HG02840 (cell line): ENCODE results near the gene CYP3A5.
"Not testable (repeated sequence)": the region's sequence is repeated elsewhere in the genome, so short reads cannot be mapped to it uniquely, and the experiment has no call there.

Experiments
- ATAC-seq: cut with Tn5 transposase; IDR thresholded peaks from one replicate; pipeline ENCODE4 v1.9.1; 2021; ENCODE audit warnings: mild to moderate bottlenecking, moderate library complexity, moderate number of reproducible peaks; ENCODE audit not compliant: unreplicated experiment, low FRiP score

CYP3A5 gene

DNA sequence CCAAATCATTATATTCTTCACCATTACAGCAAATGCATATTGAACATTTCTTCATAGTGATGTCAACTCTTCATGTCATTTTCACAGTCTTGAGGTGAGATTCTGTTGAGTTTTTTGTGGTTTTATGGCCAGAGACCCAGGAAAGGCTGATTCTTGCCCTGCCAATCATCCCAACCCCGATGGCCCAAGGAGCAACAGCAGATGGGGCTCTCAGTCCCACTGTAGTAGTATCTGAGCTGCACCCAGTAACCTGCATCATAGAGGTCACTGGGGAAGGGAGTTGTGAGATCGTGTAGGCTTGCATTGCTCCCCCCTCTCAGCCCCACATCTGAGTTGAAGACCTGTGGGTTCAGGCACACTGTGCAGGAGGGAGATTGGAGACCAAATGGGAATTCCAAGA, 36.3 kb downstream of the CYP3A5 start:
- no peak for ATAC-seq

DNA sequence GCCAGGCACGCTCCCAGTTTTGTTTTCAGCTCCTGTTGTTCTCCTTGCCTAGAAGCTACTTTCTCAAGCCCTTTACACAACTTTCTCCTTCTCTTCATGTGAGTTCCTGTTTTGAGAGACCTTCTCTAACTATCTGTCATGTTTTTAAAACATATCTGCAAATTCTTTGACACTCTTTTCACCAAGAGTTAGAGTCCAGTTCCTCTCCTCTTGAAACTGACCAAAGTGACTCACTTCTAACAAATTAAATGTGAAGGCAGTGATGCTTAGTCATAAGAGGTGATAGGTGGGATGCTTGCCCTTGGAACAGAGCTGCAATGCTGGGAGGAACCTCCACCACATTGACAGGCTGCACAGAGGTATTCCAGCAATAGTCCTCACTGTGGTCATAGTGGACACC, 37.8 kb downstream of the CYP3A5 start:
- no peak for ATAC-seq

DNA sequence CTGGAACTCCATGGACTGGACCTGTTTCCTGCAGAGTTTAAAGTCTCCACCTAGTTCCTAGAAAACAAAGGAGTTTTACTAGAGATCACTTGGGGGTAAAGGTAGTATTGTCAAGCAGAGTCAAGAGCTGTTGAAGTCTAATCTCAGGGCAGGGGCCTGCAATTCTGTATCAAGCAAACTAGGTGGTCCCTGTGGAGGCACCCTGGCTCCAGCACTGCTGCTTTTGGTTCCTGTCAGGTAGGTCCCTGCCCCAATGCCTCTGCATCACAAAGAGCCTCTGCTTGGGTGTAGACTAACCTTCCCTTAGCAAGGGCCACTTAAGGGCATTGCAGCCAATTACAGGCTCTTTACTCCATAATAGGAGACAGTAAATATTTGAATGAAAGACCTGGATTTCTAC, 40.5 kb downstream of the CYP3A5 start:
- ATAC-seq, result no peak

DNA sequence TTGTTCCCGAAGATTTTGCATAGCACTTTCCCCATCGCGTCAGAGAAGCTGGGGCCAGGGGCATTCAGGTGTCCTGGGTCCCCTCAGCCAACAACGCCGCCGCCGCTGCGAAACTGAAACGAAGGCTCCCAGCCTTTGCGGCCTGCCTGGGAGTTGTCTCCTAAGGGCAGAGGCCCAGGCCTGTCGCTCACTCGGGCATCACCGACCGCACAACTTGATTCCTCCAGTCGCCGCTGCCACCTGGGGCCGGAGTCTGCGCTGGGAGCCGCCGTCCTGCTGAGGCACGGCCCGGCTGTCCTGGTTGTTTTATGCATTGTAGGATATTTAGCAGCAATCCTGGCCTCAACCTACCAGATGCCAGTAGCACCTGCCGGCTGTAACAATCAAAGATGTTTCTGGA, 41.1 kb downstream of the CYP3A5 start:
- no peak for ATAC-seq

DNA sequence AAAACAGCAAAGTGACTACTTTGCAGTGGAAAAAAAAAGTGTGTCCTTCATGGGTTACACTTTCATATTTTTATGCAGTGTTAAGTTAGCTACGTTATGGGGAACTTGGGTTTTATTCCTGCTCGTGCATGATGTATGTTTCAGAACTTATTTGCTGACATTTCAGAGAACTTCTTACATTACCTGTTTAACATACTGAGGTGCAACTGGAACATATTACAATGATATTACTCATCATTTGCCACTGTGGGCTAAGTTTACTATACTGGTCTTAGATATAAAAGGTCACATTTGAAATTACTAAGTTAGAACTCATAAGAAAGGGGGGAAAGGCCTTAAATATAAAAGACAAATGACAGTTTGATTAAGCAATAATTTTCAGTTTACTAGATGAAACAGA, 42.4 kb downstream of the CYP3A5 start:
- ATAC-seq, result not testable (repeated sequence)

DNA sequence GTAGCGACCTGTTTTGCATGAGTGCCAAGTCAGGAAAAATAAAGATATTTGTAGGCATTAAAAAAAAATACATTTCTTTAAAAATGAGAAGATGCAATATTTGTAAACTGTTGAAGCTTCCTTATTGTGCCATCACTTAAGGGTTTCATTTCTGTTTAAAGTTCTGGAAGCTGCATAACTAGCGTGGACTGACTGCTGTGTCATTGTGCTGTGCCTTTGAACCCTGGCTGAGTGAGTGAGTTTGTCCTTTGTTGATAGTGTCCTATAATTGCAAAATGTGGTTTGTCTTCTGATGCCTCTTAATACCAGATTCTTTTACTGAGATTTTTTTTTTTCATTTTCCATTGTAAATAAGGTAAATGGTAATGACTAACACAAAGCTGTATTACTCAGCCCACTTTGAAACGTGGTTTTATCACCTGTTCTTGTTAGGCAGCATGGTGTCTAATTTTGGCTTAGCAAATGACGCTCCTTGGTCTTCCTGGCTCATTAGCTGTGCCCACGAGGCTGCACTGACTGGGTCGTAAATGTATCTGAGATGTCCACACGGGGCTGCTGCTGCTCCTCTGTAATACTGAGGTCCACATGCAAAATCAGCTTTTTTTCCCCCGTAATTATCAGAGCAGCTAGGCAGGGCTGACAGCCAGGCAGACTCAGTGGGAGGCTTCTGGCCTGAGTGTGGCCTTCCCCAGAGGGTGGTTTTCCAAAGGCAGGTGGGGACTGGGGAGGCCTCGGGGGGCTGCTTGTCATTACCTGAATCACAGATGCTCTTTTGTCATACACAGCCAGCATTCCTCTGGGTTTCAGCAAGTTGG, 48.3 kb downstream of the CYP3A5 start:
- ATAC-seq, result no peak

DNA sequence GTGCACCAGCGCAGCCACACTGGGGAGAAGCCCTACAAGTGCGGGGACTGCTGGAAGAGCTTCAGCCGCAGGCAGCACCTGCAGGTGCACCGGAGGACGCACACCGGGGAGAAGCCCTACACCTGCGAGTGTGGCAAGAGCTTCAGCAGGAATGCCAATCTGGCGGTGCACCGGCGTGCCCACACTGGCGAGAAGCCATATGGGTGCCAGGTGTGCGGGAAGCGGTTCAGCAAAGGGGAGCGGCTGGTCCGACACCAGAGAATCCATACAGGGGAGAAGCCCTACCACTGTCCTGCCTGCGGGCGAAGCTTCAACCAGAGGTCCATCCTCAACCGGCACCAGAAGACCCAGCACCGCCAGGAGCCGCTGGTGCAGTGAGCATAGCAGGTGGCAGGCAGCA, 50.2 kb downstream of the CYP3A5 start:
- no peak for ATAC-seq

DNA sequence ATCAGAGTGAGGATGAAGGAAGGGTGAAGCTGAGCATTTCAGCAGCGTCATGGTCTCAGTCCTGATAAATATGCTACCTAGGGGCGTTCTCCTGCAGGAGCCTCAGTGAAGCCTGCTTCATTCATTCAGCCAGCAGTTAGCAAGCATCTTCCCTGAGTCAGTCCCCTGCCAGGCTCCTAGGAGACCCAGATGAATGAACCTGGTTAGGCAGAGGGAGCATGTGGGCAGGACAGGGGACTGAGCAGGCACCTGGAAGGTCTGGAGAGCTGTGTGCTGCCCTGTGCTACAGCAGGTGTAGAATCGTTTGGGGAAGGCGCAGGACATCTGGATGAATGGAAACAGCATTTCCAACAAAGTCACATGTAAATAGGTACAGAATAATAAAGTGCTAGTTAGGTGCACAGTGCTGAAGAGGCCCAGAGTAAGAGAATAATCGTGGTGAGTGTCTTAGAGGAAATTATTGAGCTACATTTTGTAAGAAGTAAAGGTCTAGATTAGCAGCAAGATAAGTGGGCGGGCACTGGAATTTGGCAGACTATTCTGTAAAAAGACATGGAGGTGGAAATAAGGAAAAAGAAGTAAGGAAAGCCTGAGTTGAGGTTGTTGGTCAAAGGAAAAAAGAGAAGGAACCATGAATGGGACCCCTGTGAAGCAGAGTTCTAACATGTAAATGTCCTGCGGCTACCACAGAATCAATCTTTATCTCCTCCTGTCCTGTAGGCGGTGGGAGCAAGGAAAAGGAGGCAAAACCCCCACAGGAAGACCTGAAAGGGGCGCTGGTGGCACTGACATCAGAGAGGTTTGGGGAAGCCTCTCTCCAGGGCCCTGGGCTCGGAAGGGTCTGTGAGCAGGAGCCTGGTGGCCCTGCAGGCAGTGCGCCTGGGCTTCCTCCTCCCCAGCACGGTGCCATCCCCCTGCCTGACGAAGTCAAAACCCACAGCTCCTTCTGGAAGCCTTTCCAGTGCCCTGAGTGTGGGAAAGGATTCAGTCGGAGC, 51.0 kb downstream of the CYP3A5 start:
- no peak for ATAC-seq

DNA sequence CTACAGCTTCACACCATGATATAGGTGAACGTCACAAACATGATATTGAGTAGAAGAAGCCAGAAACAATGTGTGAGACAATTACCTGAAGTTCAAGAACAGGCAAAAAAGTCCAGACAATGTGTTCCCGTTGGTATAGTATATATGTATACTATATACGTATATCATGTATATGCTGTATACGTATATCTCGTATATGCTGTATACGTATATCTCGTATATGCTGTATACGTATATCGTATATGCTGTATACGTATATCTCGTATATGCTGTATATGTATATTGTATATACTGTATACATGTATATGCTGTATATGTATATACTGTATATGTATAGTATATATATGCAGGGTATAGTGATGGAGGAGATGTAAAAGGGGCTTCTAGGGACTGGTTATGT, 52.3 kb downstream of the CYP3A5 start:
- ATAC-seq, result no peak

DNA sequence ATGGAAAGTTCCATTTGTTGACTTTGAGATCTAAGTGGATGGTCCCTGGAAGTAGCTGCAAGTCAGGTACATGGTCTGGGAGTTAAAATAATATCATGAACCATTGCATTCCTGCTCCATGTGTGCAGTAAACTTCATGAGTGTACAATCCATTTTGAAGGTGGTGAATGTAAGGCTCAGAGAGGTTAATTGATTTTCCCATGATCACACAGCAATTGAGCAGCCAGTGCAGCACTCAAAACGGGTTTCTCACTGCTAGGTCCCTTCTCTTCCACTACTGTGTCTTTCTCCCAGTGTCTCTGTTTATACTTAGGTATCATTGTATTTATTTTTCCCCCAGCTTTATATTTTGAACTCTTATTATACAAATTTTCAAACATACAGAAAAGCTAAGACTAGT, 53.1 kb downstream of the CYP3A5 start:
- ATAC-seq, result no peak

DNA sequence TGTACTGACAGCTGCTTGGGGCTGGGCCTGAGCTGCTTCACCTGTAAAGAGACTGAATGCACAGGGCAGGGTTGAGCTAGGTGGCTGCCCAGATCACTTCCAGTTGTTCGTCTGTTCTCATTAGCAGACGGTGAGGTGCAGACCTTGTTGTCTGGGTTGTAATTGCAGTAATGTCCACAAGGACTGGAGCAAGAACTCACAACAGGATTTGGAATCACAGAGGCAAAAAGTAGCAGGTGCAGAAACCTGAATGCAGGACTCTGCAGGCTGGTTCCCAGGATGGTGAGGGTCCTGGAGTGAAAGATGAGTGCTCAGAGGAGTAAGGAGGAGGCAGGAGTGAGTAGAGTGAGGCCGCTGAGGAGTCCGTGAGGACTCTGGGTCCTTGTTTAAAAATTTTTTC, 53.8 kb downstream of the CYP3A5 start:
- ATAC-seq, result no peak

DNA sequence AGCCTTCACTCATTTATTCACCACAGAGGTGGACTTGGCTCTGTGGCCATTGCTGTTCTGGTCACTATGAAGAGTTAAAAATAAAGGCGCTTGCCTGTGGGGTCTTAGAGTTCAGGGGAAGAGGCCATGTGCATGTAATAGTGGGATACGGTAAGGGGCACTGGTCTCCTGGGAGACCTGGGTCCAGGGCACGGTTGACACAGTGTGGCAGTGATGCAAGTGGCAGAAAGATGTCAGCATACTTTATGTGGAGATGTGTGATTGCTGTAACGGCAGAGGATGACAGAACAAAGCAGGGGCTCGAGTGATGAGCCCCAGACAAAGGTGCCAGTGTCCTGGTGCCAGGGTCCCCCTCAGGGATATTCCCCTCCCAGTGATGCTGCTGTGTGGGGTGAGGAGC, 54.5 kb downstream of the CYP3A5 start:
- ATAC-seq, result no peak

DNA sequence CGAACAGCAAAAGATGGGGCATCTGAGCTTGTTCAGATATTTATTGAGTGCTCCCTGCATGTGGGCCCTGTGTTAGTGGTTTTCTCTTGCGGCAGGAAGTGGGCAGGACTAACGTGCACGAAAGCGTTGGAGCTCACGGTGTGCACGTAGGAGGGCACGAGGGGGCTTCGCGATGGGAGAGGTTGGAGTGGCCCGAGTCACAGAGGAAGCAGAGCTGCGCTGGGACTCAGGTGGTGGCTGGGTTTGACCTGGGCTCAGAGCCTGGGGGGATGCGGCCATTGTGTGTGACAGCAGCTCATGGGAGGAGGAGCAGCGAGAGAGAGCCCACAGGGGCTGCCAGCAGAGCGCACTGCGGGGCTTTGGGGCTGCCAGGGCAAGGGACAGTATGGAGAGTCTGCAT, 55.3 kb downstream of the CYP3A5 start:
- ATAC-seq, result no peak

DNA sequence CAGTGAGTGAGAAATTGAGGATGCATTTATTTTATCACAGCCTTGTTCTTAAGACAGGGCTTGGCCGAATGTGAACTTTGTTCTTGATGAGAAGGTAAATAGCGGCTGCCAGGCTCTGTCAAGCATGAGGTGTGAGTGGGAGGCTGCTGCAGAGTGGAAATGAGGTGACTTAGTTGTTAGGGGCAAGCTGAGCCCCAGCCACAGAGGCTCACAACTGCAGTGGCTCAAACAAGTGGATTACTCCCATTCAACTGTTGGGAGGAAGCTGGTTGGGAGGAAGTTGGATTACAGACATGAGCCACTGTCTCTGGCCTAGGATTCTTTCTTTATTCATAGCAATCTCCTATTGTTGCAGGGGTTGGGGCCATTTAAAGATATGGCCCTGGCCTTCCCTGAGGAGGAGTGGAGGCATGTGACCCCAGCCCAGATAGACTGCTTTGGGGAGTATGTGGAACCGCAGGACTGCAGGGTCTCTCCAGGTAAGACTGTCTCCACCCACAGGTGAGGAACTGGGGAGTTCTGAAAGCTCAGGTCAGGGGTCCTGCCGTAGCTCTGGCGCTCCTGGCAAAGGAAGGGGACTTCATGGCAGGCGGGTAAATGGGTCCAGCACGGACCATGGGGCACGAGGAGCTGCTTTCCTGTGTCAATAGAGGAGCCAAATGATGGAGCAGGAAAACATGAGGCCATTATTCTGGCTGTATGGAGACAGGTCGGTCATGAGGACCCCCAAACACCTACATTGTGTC, 55.9 kb downstream of the CYP3A5 start:
- no peak for ATAC-seq

DNA sequence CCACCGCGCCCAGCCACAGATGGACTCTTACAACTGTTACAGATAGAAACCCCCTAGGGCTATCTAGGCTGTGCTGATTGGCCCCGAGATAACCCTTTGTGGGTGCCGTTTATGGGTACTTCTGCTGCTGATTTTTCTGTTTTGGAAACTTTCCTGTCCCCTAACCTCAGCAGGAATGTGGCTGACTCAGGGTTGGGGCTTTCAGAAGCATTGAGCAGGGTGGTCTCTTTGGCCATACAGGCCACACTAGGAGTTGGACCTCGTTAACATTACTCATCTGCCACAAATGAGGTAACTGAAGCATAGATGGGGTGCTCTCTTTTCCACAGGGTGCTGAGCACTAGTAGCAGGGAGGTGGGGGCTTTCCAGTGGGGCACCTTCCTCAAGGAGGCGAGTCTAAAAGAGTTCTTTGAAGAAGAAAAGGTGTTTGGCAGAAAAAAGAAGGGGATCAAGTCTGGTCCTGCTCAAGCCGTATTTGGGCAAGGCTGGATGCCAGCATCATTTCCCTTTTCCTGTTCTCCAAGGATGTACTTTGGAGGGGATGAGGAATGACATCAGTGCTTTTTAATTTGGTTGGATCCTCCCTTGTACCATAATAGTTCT, 56.6 kb downstream of the CYP3A5 start:
- no peak for ATAC-seq

DNA sequence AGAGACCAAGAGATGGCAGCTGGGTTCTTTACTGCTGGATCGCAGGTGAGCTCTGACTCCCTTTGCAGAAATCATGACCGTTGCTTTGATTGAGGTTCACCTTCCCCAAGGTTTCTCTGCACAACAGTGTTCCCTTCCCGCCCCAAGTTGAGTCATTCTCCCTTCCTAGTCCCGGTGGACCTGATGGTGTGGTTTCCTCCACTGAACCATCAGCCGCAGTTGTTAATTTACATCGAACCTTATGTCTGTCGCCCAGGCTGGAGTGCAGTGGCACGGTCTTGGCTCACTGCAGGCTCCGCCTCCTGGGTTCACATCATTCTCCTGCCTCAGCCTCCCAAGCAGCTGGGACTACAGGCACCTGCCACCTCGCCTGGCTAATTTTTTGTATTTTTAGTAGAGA, 57.2 kb downstream of the CYP3A5 start:
- no peak for ATAC-seq

DNA sequence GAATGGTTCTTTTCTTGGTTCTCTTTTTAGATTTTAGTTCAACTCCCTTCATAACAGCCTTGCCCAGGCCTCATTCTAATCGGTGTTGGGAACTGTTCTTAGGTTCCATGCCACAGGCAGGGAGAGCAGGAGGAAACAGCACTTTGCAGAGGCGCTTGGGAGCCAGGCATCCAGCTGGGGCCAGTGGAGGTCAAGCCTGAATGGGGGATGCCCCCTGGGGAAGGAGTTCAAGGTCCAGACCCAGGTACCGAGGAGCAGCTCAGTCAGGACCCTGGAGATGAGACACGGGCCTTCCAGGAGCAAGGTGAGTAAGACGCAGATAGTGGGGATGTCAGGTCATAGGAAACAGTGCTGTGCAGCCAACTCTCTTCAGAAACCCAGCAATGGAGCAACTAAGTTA, 58.5 kb downstream of the CYP3A5 start:
- no peak for ATAC-seq

DNA sequence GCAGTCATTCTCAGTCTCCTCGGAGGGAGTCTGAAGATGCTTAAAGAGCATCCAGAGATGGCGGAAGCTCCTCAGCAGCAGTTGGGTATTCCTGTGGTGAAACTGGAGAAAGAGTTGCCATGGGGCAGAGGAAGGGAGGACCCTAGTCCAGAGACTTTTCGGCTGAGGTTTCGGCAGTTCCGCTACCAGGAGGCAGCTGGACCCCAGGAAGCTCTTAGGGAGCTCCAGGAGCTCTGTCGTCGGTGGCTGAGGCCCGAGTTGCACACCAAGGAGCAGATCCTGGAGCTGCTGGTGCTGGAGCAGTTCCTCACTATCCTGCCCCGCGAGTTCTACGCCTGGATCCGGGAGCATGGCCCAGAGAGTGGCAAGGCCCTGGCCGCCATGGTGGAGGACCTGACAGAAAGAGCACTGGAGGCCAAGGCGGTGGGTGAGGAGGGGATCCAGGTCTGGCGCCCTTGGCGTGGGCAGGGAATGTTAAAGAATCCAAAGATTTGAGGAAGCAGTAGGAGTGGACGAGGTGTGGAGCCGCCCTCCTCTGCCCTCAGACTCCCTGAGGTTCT, 60.1 kb downstream of the CYP3A5 start:
- no peak for ATAC-seq

DNA sequence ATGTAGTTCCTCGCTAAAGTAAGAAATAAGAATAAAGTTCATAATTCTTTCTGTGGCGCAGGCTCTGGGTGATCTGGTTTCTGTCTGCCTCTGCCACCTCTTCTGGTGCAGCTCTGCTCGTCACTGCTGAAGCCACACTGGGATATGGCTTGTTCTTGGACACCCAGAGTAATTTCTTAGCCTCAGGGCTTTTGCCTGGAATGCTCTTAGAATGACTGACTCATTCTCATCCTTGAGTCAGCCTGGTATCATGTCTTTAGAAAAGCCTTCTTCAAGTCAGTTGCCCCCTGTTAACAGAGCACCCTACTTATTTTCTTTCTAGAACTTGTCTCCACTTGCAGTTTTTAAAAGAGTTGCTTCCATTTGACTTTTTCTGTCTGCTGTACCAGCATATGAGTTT, 61.1 kb downstream of the CYP3A5 start:
- no peak for ATAC-seq

DNA sequence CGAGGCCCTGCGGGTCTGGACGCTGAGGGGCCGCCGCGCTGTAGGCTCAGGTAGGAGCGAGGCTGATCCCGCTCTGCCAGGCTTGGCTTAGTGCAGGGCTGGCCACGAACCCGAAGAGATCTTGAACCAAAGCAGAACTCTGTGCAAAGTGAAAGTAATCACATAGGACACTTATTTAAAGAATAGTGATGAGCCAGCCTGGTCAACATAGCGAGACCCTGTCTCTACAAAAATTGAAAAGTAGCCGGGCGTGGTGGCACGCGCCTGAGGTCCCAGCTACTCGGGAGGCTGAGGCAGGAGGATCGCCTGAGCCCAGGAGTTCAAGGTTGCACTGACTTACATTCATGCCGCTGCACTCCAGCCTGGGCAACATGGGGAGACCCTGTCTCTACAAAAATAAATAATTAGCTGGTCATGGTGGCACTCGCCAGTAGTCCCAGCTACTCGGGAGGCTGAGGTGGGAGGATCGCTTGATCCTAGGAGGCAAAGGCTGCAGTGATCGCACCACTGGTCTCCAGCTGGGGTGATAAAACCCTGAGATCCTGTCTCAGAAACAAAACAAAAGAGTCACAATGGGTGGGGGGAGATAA, 62.5 kb downstream of the CYP3A5 start:
- no peak for ATAC-seq
